Thymus (tissue), 11 donors: ENCODE data around the gene B3GNT3. TPM values are rescaled to one million over a fixed set of nuclear protein-coding genes. Genes with fewer than 3 reads are reported as not detected.
"Not testable (repeated sequence)": the region's sequence is repeated elsewhere in the genome, so short reads cannot be mapped to it uniquely, and the experiment has no call there.

Source experiments
- DNase-seq, 9 donors: peaks; one replicate each; pipeline ENCODE4 v3.0.0-alpha.2; 2013; ENCODE audit warnings: low spot score in 9 of 9, low read depth in 6 of 9, missing footprints in 1 of 9
- H3K27ac ChIP-seq, 2 donors: one replicate each; pipeline ENCODE4 v1.5.1; 2013; ENCODE audit warnings: control low read depth in 1 of 2, low read depth in 1 of 2, low read length in 1 of 2, mild to moderate bottlenecking in 1 of 2, moderate library complexity in 1 of 2
- H3K27me3 ChIP-seq, 2 donors: one replicate each; pipeline ENCODE4 v1.5.1; 2013; ENCODE audit warnings: low read length in 1 of 2; ENCODE audit not compliant: control insufficient read depth in 2 of 2, insufficient read depth in 1 of 2
- H3K36me3 ChIP-seq, 2 donors: one replicate each; pipeline ENCODE4 v1.5.1; 2013; ENCODE audit warnings: low read length in 1 of 2, mild to moderate bottlenecking in 1 of 2, moderate library complexity in 1 of 2; ENCODE audit not compliant: control insufficient read depth in 2 of 2, insufficient read depth in 2 of 2
- H3K4me1 ChIP-seq, 2 donors: one replicate each; pipeline ENCODE4 v1.5.1; 2013; ENCODE audit warnings: low read length in 2 of 2; ENCODE audit not compliant: control insufficient read depth in 2 of 2, insufficient read depth in 2 of 2
- H3K4me3 ChIP-seq, 2 donors: one replicate each; pipeline ENCODE4 v1.5.1; 2013; ENCODE audit warnings: low read length in 2 of 2, control low read depth in 1 of 2, mild to moderate bottlenecking in 1 of 2
- H3K9me3 ChIP-seq, 2 donors: one replicate each; pipeline ENCODE4 v1.5.1; 2013; ENCODE audit warnings: low read length in 1 of 2, mild to moderate bottlenecking in 1 of 2; ENCODE audit not compliant: control insufficient read depth in 2 of 2, insufficient read depth in 1 of 2
- WGBS: extraction: QIAGEN DNeasy Blood & Tissue Kit; methylation state at CpG from one replicate; pipeline ENCODE4 v1.1.7; 2013; 5-methylcytosine and 5-hydroxymethylcytosine counted together
- polyA plus RNA-seq: library from polyadenylated mRNA; stranded (reverse); fragments of 200-250 nt; gene quantifications from one replicate; pipeline ENCODE4 v1.2.3, GENCODE V29; 2013
- total RNA-seq: library from RNA; stranded (reverse); fragments of 120-200 nt; gene quantifications from one replicate; pipeline ENCODE4 v1.2.4, GENCODE V29; 2013
- donor health status: healthy.

Gene B3GNT3
- total and polyA plus RNA-seq, 2 donors = 0.14 to 1.0 TPM

DNA sequence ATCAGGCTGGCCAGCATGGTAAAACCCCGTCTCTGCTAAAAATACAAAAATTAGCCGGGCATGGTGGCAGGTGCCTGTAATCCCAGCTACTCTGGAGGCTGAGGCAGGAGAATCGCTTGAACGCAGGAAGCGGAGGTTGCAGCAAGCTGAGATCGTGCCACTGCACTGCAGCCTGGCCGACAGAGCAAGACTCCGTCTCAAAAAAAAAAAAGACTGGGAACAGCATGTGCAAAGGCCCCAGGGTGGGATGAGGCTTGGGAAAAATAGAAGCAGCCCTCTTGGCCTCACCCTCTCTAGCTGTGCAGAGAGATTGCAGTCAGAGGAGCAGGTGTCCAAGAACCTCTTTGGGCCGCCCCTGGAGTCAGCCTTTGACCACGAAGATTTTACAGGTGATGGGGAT lies 17.1 kb upstream of the B3GNT3 start:
- H3K27ac ChIP-seq, DNase-seq, H3K4me3 ChIP-seq, H3K4me1 ChIP-seq, H3K9me3 ChIP-seq, H3K27me3 ChIP-seq: not testable (repeated sequence)
- peaks cover 55 to 62% of the 10 kb centered on the region in 2 donors for H3K36me3 ChIP-seq
- 94% methylated on average over 10 of the region's 10 CpGs for WGBS

DNA sequence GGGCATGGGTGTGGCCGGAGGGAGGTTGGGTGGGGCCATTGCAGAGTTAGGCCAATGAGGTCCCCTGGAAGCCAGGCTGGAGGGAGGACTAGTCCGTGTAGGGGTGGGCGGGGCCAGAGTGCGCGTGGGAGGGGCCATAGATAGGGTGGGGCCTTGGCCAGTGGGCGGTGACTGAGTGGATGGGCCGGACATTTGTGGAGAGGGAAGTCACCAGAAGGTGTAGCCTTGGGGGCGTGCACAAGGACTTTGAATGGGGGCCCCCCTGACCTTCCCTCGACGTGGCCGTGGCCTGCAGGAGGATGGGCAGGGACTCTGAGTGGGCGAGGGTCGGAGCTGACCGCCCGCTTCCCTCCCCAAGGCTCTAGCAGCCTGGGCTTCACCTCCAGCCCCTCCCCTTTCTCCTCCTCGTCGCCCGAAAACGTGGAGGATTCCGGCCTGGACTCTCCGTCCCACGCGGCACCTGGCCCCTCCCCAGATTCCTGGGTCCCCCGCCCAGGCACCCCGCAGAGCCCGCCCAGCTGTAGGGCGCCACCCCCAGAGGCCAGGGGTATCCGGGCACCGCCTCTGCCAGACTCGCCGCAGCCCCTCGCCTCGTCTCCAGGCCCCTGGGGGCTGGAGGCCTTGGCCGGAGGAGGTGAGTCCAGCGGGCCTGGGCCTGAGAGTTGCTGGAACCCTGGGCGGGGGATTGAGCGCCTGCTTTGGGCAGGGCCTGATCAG lies 16.5 kb upstream of the B3GNT3 start:
- no peak for DNase-seq
- Histone ChIP-seq H3K9me3 (no peaks in the 10 kb centered on the region), H3K27me3 (no peaks in the 10 kb centered on the region), H3K4me1 (no peaks in the 10 kb centered on the region), H3K36me3 (peaks cover 52 to 60% of the 10 kb centered on the region in 2 donors), H3K4me3 (no peak overlapping the region), H3K27ac (no peak overlapping the region)
- WGBS = 71% methylated on average over 37 of the region's 37 CpGs

DNA sequence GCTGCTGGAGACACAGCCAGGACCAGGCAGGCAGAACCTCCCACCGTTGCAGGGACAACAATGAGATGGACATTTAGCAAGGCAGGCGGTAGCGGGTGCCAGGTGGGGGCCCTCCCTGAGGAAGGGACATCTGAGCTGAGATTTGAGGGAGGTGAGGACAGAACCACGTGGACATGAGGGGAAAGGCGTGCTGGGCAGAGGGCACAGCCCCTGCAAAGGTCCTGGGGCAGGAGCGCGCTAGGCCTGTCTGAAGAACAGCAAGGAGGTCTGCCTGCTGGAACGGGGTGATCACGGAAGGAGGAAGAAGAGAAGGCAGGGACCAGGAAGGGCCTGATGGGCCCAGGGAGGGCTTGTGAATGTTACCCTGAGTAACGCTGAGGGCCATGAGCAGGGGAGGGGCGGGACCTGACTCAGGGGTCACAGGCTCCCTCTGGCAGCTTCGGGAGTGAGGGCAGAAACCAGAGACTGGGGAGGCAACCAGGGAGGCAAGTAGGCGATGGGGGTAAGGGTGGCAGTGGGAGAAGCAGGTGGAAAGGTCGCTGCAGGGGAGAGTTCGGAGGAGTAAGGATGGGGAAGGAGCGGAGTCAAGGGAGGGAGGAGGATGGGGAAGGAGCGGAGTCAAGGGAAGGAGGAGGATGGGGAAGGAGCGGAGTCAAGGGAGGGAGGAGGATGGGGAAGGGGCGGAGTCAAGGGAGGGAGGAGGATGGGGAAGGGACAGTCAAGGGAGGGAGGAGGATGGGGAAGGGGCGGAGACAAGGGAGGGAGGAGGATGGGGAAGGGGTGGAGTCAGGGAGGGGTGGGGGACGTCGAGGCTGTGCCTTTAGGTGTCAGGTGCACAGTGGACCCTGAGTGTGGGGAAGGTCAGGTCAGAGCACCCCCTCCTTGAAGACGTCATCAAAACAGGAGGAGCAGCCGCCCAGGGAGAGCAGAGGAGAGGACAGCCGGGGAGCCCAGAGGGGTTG lies 15.7 kb upstream of the B3GNT3 start:
- H3K4me3 ChIP-seq = no peak overlapping the region
- H3K36me3 ChIP-seq = peaks cover 54 to 63% of the 10 kb centered on the region in 2 donors
- 72% methylated on average over 25 of the region's 25 CpGs for WGBS
- no peaks in the 10 kb centered on the region for H3K4me1 ChIP-seq
- peak in 1 of 9 donors; percentile 31 for DNase-seq
- no peak overlapping the region for H3K27ac ChIP-seq
- no peaks in the 10 kb centered on the region for H3K9me3 ChIP-seq
- no peaks in the 10 kb centered on the region for H3K27me3 ChIP-seq

DNA sequence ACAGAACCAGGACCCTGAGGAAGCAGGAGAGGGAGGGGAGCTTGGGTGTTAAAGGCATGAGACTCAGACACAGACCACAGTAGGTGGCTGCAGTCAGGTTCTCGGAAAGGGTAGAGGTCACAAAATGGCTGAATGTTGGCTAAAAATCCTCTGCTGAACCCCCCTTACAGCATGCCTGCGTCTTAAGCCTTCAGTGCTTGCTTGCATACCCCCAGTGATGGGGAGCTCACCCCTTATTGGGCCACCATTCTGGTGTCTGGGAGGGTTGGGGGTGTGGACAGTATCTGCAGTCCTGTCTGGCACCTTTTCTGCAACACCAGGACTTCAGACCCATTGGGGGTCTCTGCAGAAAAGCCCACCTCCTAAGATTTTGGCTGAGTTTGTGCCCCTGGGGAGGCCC lies 14.2 kb upstream of the B3GNT3 start:
- H3K4me3 ChIP-seq = no peak overlapping the region
- DNase-seq = no peak
- WGBS = 100% methylated on average over 2 of the region's 2 CpGs
- H3K4me1 ChIP-seq = no peaks in the 10 kb centered on the region
- no peaks in the 10 kb centered on the region for H3K27me3 ChIP-seq
- no peak overlapping the region for H3K27ac ChIP-seq
- H3K9me3 ChIP-seq = no peaks in the 10 kb centered on the region
- H3K36me3 ChIP-seq = peaks cover 54 to 57% of the 10 kb centered on the region in 2 donors

DNA sequence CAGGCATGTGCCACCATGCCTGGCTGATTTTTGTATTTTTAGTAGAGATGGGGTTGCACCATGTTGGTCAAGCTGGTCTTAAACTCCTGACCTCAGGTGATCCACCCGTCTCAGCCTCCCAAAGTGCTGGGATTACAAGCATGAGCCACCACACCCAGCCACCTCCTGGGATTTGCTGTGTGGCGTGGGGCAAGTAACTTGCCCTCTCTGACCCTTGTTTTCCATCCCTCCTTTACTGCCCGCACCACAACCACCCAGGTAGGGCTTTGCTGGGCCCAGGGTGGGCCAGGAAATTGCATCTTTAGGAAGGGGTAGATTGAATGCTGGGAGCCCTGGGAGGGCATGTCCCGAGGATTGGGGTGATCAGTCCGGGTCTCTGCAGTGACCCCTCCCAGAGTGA lies 11.2 kb upstream of the B3GNT3 start:
- DNase-seq, H3K4me1 ChIP-seq, H3K9me3 ChIP-seq, H3K27me3 ChIP-seq, H3K4me3 ChIP-seq, H3K27ac ChIP-seq: not testable (repeated sequence)
- WGBS = 98% methylated on average over 5 of the region's 5 CpGs
- peaks cover 59 to 64% of the 10 kb centered on the region in 2 donors for H3K36me3 ChIP-seq

DNA sequence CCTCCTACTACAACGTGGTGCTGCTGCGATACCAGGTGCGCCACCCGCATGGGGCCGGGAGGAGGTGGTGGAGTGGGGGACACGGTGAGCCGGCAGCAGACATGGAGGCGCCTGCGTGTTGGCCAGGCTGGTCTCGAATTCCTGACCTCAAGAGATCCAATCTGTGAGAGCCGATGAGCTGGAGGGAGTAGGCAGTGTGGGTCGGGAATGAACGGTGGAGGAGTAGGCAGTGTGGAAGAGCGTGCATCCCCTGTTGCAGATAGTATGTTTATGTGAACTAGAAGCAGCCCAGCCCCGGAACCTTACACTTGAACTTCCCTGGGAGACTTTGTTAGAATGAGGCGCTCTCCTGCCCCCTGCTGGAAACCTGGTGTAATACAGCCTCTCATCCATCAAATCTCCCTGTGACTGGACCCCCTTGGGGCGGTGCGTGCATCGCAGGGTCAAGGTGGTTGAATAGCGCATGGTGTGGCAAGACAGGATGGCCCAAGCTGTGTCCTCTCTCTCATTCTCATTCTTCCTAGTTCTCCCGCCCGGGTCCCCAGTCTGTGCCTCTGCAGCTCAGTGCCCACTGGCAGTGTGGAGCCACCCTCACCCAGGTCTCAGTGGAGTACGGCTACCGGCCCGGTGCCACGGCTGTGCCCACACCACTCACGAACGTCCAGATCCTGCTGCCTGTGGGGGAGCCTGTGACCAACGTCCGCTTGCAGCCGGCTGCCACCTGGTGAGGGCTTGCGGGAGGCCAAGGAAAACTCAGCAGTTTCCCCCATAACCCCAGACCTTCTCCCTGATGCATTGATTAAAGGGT lies 10.5 kb upstream of the B3GNT3 start:
- DNase-seq = peak in 8 of 9 donors; percentile 20 to 75 (median 52)
- whole genome bisulfite sequencing = 81% methylated on average over 32 of the region's 32 CpGs
- Histone ChIP-seq H3K4me3 (no peak overlapping the region), H3K9me3 (no peaks in the 10 kb centered on the region), H3K27ac (no peak overlapping the region), H3K36me3 (peaks cover 60 to 64% of the 10 kb centered on the region in 2 donors), H3K4me1 (no peaks in the 10 kb centered on the region), H3K27me3 (no peaks in the 10 kb centered on the region)

DNA sequence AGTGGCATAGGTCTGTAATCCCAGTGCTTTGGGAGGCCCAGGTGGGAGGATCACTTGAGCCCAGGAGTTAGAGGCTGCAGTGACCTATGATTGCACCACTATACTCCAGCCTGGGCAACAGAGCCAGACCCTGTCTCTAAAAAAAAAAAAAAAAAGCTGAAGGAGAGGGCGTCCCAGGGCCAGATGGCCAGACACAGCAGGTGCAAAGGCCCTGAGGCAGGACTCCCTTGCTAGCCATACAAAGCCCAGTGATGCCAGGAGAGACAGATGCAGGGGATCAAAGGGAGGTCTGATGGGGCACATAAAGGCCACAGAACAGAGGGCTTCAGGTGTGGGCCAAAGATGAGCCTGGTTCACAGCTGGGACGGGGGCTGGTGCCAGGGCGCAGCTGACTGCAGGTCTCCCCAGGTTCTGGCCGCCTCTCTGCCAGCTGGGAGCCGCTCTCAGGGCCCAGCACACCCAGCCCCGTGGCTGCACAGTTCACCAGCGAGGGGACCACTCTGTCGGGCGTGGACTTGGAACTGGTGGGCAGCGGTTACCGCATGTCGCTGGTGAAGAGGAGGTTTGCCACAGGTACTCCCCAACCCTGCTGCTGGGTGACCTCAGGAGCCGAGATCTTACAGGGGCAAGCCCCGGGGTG lies 7.5 kb upstream of the B3GNT3 start:
- Histone ChIP-seq H3K9me3 (no peaks in the 10 kb centered on the region), H3K4me1 (no peaks in the 10 kb centered on the region), H3K4me3 (no peak overlapping the region), H3K27ac (no peak overlapping the region), H3K36me3 (peaks cover 44 to 51% of the 10 kb centered on the region in 2 donors), H3K27me3 (no peaks in the 10 kb centered on the region)
- DNase-seq = no peak
- WGBS = 98% methylated on average over 14 of the region's 14 CpGs

DNA sequence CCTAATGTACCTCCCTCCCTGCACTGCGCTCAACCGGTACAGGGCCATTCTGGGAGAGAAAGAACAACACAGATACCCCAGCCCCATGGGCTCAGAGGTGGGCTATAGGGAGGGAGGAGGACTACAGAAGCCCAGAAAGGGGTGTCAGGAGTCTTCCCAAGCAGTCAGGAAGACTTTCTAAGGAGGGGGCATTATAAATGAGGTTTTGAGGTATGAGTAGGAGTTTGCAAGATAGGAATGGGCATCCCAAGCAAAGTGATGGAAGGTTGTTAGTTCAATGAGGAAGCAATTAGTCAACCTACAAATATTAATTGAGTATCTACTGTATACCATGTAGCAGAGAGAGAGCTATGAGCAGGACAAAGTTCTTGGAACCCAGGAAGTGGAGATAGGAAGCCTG lies 6.3 kb upstream of the B3GNT3 start:
- Histone ChIP-seq H3K27ac (no peak overlapping the region), H3K36me3 (peaks cover 38 to 42% of the 10 kb centered on the region in 2 donors), H3K27me3 (peaks cover 0 to 8% of the 10 kb centered on the region in 2 donors), H3K4me3 (no peak overlapping the region), H3K4me1 (no peaks in the 10 kb centered on the region), H3K9me3 (no peaks in the 10 kb centered on the region)
- DNase-seq = no peak
- 99% methylated on average over 2 of the region's 2 CpGs for WGBS
